Body of pancreas (tissue), 4 donors: ENCODE measurements around the gene CKS1B. TPM values are rescaled to one million over a fixed set of nuclear protein-coding genes. Genes with fewer than 3 reads are reported as not detected.
"Not testable (repeated sequence)": the region's sequence is repeated elsewhere in the genome, so short reads cannot be mapped to it uniquely, and the experiment has no call there.

Experiments used
- ATAC-seq: fragments of 150-250 bp; one replicate; pipeline ENCODE4 v1.9.1; 2016
- DNase-seq, 4 donors: peaks; one replicate each; pipeline ENCODE4 v3.0.0-alpha.2; 2019
- H3K27ac ChIP-seq, 4 donors: fragments of 200-600 bp; sonication (generic); 1 replicate in 3 of 4; 2 replicates in 1 of 4; pipeline versions ENCODE4 v1.5.1 to v1.6.1; 2016 to 2019; ENCODE audit warnings: mild to moderate bottlenecking in 1 of 4, mixed read lengths in 1 of 4, moderate library complexity in 1 of 4
- H3K27me3 ChIP-seq, 2 donors: fragments of 200-600 bp; sonication (generic); one replicate each; pipeline ENCODE4 v1.6.0; 2016; ENCODE audit warnings: mild to moderate bottlenecking in 1 of 2
- H3K36me3 ChIP-seq, 2 donors: fragments of 200-600 bp; sonication (generic); replicated peaks in 1 of 2; 2 replicates each; pipeline ENCODE4 v1.5.1; 2016; ENCODE audit warnings: low read depth in 2 of 2; ENCODE audit not compliant: insufficient read depth in 1 of 2
- H3K4me1 ChIP-seq: fragments of 200-600 bp; sonication (generic); one replicate; pipeline ENCODE4 v1.6.0; 2016
- H3K4me3 ChIP-seq, 2 donors: fragments of 200-600 bp; sonication (generic); 1 replicate in 1 of 2; 2 replicates in 1 of 2; pipeline ENCODE4 v1.5.1; 2016 to 2019
- H3K9me3 ChIP-seq, 3 donors: fragments of 200-600 bp; sonication (generic); 1 replicate in 2 of 3; 2 replicates in 1 of 3; pipeline ENCODE4 v1.5.1; 2016
- POLR2A ChIP-seq, 3 donors: fragments of 450-650 bp; IDR thresholded peaks; one replicate each; pipeline ENCODE4 v1.6.1; 2016; ENCODE audit warnings: antibody characterized with exemption in 3 of 3, mild to moderate bottlenecking in 2 of 3
- WGBS, 2 donors: methylation state at CpG; one replicate each; pipeline ENCODE4 v1.1.5; 2017; 5-methylcytosine and 5-hydroxymethylcytosine counted together
- intact Hi-C: fragments of 100-400 bp; cut with DNase I; formaldehyde crosslinking; loops from one replicate; pipeline ENCODE4 v1.15.1; 2023
- total RNA-seq, 2 donors: library from RNA; depleted of rRNA; stranded (reverse); fragments of >200 nt; gene quantifications; one replicate each; pipeline ENCODE4 v1.1.0, GENCODE V29; 2016
- TF ChIP-seq, protein P1 (sequence below), 7 experiments: fragments of 450-650 bp in 4 of 7; fragments of 200-600 bp in 3 of 7; sonication (generic) in 3 of 7; IDR thresholded peaks; one replicate each; pipeline ENCODE4 v1.5.1; 2016 to 2019; ENCODE audit warnings: antibody characterized with exemption in 7 of 7

The CKS1B gene
- total RNA-seq, 2 donors from 2014 or later, result 15.6 to 29.0 TPM

DNA sequence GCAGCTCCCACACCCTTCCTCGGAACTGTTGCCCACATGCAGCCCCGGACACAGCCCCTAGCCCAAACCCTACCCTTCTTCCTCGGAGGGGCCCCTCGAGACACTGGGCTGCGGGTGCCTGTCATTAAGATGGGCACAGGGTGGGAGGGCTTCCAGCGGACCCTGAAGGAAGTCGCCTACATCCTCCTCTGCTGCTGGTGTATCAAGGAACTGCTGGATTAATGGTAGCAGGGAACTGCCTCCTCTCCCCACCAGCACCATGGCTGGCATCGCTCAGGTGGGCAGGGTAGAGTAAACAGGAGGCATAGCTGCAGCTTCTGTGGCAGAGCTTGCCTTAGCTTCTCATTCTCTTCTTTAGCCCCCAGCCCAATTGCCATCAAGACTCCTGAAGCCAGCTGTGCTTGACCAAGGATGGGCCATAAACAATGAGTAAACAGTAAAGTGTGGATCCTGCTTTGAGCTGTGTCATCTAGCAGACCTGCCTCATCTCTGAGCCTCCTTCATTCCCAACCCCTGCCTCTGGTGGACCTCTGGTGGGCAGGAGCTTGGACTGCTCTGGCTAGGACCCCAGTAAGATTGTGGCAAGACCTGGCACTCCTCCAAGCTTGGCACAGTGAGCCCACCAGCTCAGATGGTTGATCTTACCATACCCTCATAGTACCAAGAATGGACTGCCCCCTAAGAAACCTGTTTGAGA lies 19.2 kb downstream of the CKS1B start, which contains the start of gene LENEP:
Gene LENEP (plus strand): TSS at position 15 of the 697 bp plus-strand sequence. CDS start 22 bp downstream, at position 37.
- peaks cover 18% of the 10 kb centered on the region for H3K4me1 ChIP-seq
- ATAC-seq (no peak), DNase-seq (no peak)
- intact Hi-C loops, result no loop called here
- WGBS, 2 donors, result 79% methylated on average over 8 of the region's 8 CpGs; no CpG with 5 or more reads in 1 of the 2 donors
- peak within 1 kb of the TSS in 1 of 4 donors; percentile 13 for H3K27ac ChIP-seq
- H3K36me3 ChIP-seq, result no peaks in the 10 kb centered on the region
- no peak for TF ChIP-seq POLR2A (IDR thresholded peaks at IDR 0.05)
- TF ChIP-seq, protein P1, sequence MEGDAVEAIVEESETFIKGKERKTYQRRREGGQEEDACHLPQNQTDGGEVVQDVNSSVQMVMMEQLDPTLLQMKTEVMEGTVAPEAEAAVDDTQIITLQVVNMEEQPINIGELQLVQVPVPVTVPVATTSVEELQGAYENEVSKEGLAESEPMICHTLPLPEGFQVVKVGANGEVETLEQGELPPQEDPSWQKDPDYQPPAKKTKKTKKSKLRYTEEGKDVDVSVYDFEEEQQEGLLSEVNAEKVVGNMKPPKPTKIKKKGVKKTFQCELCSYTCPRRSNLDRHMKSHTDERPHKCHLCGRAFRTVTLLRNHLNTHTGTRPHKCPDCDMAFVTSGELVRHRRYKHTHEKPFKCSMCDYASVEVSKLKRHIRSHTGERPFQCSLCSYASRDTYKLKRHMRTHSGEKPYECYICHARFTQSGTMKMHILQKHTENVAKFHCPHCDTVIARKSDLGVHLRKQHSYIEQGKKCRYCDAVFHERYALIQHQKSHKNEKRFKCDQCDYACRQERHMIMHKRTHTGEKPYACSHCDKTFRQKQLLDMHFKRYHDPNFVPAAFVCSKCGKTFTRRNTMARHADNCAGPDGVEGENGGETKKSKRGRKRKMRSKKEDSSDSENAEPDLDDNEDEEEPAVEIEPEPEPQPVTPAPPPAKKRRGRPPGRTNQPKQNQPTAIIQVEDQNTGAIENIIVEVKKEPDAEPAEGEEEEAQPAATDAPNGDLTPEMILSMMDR (IDR thresholded peaks at IDR 0.05), result no peak
- H3K4me3 ChIP-seq, result no peak within 1 kb of the TSS
- no peaks in the 10 kb centered on the region for H3K27me3 ChIP-seq
- no peaks in the 10 kb centered on the region for H3K9me3 ChIP-seq

DNA sequence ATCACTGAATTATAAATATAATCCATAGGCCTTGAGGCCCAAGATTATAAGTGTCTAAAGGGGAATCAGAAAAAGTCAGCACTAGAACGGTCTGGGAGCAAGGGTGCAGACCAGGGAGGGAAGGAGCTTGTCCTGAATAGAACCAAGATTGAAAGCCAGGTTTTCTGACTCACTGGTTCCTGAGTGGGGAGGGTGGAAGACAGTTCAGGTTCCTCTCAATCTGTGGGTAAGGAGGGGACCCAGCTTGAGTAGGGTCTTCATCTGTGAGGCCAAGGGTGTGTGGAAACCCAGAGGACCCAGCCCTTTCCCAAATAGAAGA lies 19.7 kb downstream of the CKS1B start:
- no peaks in the 10 kb centered on the region for H3K9me3 ChIP-seq
- ATAC-seq, result no peak
- no peak overlapping the region for H3K4me3 ChIP-seq
- H3K27ac ChIP-seq, result peak overlapping the region in 1 of 4 donors; percentile 13
- intact Hi-C loops, result no loop called here
- 40 to 72% methylated on average over 1 of the region's 1 CpG for WGBS, 2 donors
- DNase-seq, result no peak
- no peaks in the 10 kb centered on the region for H3K27me3 ChIP-seq
- H3K4me1 ChIP-seq, result peaks cover 23% of the 10 kb centered on the region
- TF ChIP-seq POLR2A (IDR thresholded peaks at IDR 0.05), result no peak
- TF ChIP-seq, protein P1 (IDR thresholded peaks at IDR 0.05), result no peak
- H3K36me3 ChIP-seq, result no peaks in the 10 kb centered on the region

DNA sequence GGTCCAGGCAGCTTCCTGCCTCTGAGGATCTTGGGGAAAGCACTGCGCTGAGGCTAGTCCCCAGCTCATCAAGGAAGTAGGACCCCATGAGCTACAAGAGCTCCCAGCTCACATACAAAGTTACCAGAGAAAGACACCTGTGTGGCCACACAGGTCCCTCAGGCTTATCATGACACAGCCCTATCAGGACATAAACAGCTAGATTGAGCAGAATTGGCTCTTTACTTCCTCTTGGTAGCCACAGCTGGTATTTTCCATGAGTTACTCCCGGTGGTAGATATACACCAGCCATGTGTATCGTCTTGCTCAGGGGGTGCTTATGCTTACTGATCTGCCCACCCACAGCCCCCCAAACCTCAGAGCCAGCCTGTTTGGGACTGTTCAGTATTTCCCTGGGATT lies 20.1 kb downstream of the CKS1B start:
- TF ChIP-seq, protein P1 (IDR thresholded peaks at IDR 0.05), result no peak
- no peak for TF ChIP-seq POLR2A (IDR thresholded peaks at IDR 0.05)
- ATAC-seq (no peak), DNase-seq (no peak)
- Histone ChIP-seq H3K36me3 (no peaks in the 10 kb centered on the region), H3K9me3 (no peaks in the 10 kb centered on the region), H3K27me3 (no peaks in the 10 kb centered on the region), H3K27ac (peak overlapping the region in 2 of 4 donors; percentile 8 to 13), H3K4me1 (peaks cover 27% of the 10 kb centered on the region), H3K4me3 (no peak overlapping the region)
- intact Hi-C loops, result no loop called here
- 39 to 45% methylated on average over 3 of the region's 3 CpGs for WGBS, 2 donors

DNA sequence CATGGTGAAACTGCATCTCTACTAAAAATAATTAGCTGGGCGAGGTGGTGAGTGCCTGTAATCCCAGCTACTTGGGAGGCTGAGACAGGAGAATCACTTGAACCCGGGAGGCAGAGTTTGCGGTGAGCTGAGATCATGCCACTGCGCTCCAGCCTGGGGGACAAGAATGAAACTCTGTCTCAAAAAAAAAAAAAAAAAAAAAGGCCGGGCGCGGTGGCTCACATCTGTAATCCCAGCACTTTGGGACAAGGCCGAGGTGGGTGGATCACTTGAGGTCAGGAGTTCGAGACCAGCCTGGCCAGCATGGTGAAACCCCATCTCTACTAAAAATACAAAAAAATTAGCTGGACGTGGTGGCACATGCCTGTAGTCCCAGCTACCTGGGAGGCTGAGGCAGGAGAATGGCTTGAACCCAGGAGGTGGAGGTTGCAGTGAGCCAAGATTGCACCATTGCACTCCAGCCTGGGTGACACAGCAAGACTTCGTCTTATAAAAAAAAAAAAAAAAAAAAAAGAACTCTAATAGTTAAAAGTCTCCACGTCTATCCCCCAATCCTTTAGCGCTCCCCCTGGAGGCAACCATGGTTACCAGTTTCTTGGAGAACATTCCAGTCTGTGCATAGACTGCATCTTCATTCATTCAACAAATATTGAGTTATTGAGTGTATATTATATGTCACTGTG lies 21.0 kb downstream of the CKS1B start:
- H3K36me3 ChIP-seq, intact Hi-C loops, H3K4me3 ChIP-seq, H3K27me3 ChIP-seq, H3K9me3 ChIP-seq: not testable (repeated sequence)
- 50 to 58% methylated on average over 13 of the region's 13 CpGs for WGBS, 2 donors
- TF ChIP-seq, protein P1 (IDR thresholded peaks at IDR 0.05), result peak in 5 of 7 experiments; percentile 19 to 51 (median 42)
- peak; percentile 70 to 75 (median 73) for DNase-seq
- Histone ChIP-seq H3K4me1 (peaks cover 34% of the 10 kb centered on the region), H3K27ac (peak overlapping the region in 1 of 4 donors; percentile 8)
- ATAC-seq, result peak; percentile 25
